IPS-20b (cell line): Measurements from ENCODE around the gene SLC37A1.
"Not testable (repeated sequence)": the region's sequence is repeated elsewhere in the genome, so short reads cannot be mapped to it uniquely, and the experiment has no call there.

ENCODE experiments used
- H3K27ac ChIP-seq: one replicate; pipeline ENCODE4 v1.5.1; 2013; ENCODE audit warnings: low read length
- H3K27me3 ChIP-seq: 2 replicates; pipeline ENCODE4 v1.6.1; 2013; ENCODE audit warnings: mild to moderate bottlenecking, low read length, inconsistent platforms; ENCODE audit not compliant: insufficient read depth
- H3K36me3 ChIP-seq: 2 replicates; pipeline ENCODE4 v1.6.1; 2013; ENCODE audit warnings: low read depth, mild to moderate bottlenecking, inconsistent platforms, low read length, moderate library complexity; ENCODE audit not compliant: insufficient read depth
- H3K4me1 ChIP-seq: 2 replicates; pipeline ENCODE4 v1.6.1; 2013; ENCODE audit warnings: mild to moderate bottlenecking, control low read depth, inconsistent platforms, low read length, moderate library complexity; ENCODE audit not compliant: insufficient read depth
- H3K4me3 ChIP-seq: 2 replicates; pipeline ENCODE4 v1.5.1; 2013; ENCODE audit warnings: mild to moderate bottlenecking, low read length, inconsistent platforms
- H3K9ac ChIP-seq: 2 replicates; pipeline ENCODE4 v1.6.1; 2013; ENCODE audit warnings: low read depth, mild to moderate bottlenecking, inconsistent platforms, low read length, moderate library complexity
- H3K9me3 ChIP-seq: 2 replicates; pipeline ENCODE4 v1.6.1; 2013; ENCODE audit warnings: mild to moderate bottlenecking, low read depth, low read length, inconsistent platforms; ENCODE audit not compliant: insufficient read depth

Gene SLC37A1

GRCh38 chr21:42614396-42614795, 100.7 kb downstream of the SLC37A1 start:
- Histone ChIP-seq H3K9me3 (no peaks in the 10 kb centered on the region), H3K9ac (no peak overlapping the region), H3K27me3 (peaks cover 4% of the 10 kb centered on the region), H3K27ac (no peak overlapping the region), H3K4me1 (no peaks in the 10 kb centered on the region), H3K36me3 (no peaks in the 10 kb centered on the region), H3K4me3 (no peak overlapping the region)

- Histone ChIP-seq H3K4me3 (no peak overlapping the region), H3K27ac (no peak overlapping the region)
Measured at GRCh38 chr21:42614811-42615351, 101.2 kb downstream of the SLC37A1 start.

GRCh38 chr21:42615377-42615776, 101.7 kb downstream of the SLC37A1 start:
- H3K4me1 ChIP-seq, H3K9me3 ChIP-seq, H3K27me3 ChIP-seq, H3K27ac ChIP-seq, H3K4me3 ChIP-seq, H3K36me3 ChIP-seq, H3K9ac ChIP-seq: not testable (repeated sequence)

More at GRCh38 chr21:42614811-42615351, 101.2 kb downstream of the SLC37A1 start:
- Histone ChIP-seq H3K27me3 (peaks cover 4% of the 10 kb centered on the region), H3K9me3 (no peaks in the 10 kb centered on the region), H3K4me1 (no peaks in the 10 kb centered on the region), H3K9ac (no peak overlapping the region), H3K36me3 (no peaks in the 10 kb centered on the region)

- no peaks in the 10 kb centered on the region for H3K36me3 ChIP-seq
- H3K4me3 ChIP-seq, result no peak overlapping the region
- no peak overlapping the region for H3K9ac ChIP-seq
- peaks cover 4% of the 10 kb centered on the region for H3K27me3 ChIP-seq
- no peaks in the 10 kb centered on the region for H3K4me1 ChIP-seq
- H3K9me3 ChIP-seq, result no peaks in the 10 kb centered on the region
- H3K27ac ChIP-seq, result no peak overlapping the region
Measured at GRCh38 chr21:42615924-42616323, 102.3 kb downstream of the SLC37A1 start.

- H3K27me3 ChIP-seq, result peaks cover 4% of the 10 kb centered on the region
- H3K9ac ChIP-seq, result no peak overlapping the region
- no peaks in the 10 kb centered on the region for H3K4me1 ChIP-seq
- no peak overlapping the region for H3K27ac ChIP-seq
- no peaks in the 10 kb centered on the region for H3K36me3 ChIP-seq
- H3K4me3 ChIP-seq, result no peak overlapping the region
- no peaks in the 10 kb centered on the region for H3K9me3 ChIP-seq
Measured at GRCh38 chr21:42616446-42616845, 102.8 kb downstream of the SLC37A1 start.

GRCh38 chr21:42616941-42617340, 103.3 kb downstream of the SLC37A1 start:
- Histone ChIP-seq H3K9ac (no peak overlapping the region), H3K4me1 (no peaks in the 10 kb centered on the region), H3K36me3 (no peaks in the 10 kb centered on the region), H3K4me3 (no peak overlapping the region), H3K27me3 (peaks cover 4% of the 10 kb centered on the region), H3K9me3 (no peaks in the 10 kb centered on the region), H3K27ac (no peak overlapping the region)

- Histone ChIP-seq H3K4me1 (no peaks in the 10 kb centered on the region), H3K36me3 (no peaks in the 10 kb centered on the region), H3K4me3 (no peak overlapping the region), H3K9ac (no peak overlapping the region), H3K27ac (no peak overlapping the region), H3K9me3 (no peaks in the 10 kb centered on the region), H3K27me3 (peaks cover 4% of the 10 kb centered on the region)
Measured at GRCh38 chr21:42617486-42617885, 103.8 kb downstream of the SLC37A1 start.

- peaks cover under 1% of the 10 kb centered on the region for H3K27me3 ChIP-seq
- no peaks in the 10 kb centered on the region for H3K36me3 ChIP-seq
- no peak overlapping the region for H3K9ac ChIP-seq
- no peak overlapping the region for H3K4me3 ChIP-seq
- H3K9me3 ChIP-seq, result no peaks in the 10 kb centered on the region
- no peak overlapping the region for H3K27ac ChIP-seq
- H3K4me1 ChIP-seq, result no peaks in the 10 kb centered on the region
Measured at GRCh38 chr21:42618707-42619102, 105.1 kb downstream of the SLC37A1 start.

GRCh38 chr21:42619166-42619565, 105.5 kb downstream of the SLC37A1 start:
- no peaks in the 10 kb centered on the region for H3K9me3 ChIP-seq
- no peaks in the 10 kb centered on the region for H3K36me3 ChIP-seq
- no peak overlapping the region for H3K27ac ChIP-seq
- H3K4me1 ChIP-seq, result no peaks in the 10 kb centered on the region
- no peak overlapping the region for H3K9ac ChIP-seq
- H3K27me3 ChIP-seq, result no peaks in the 10 kb centered on the region
- H3K4me3 ChIP-seq, result no peak overlapping the region

GRCh38 chr21:42619841-42620240, 106.2 kb downstream of the SLC37A1 start:
- Histone ChIP-seq H3K27me3 (no peaks in the 10 kb centered on the region), H3K4me1 (no peaks in the 10 kb centered on the region), H3K9me3 (no peaks in the 10 kb centered on the region), H3K9ac (no peak overlapping the region), H3K27ac (no peak overlapping the region), H3K36me3 (no peaks in the 10 kb centered on the region), H3K4me3 (no peak overlapping the region)

GRCh38 chr21:42621166-42621818, 107.6 kb downstream of the SLC37A1 start:
- no peak overlapping the region for H3K9ac ChIP-seq
- no peaks in the 10 kb centered on the region for H3K4me1 ChIP-seq
- H3K27ac ChIP-seq, result no peak overlapping the region
- no peak overlapping the region for H3K4me3 ChIP-seq
- peaks cover 4% of the 10 kb centered on the region; the same call in 1 of the 2 replicates for H3K27me3 ChIP-seq
- no peaks in the 10 kb centered on the region for H3K36me3 ChIP-seq
- H3K9me3 ChIP-seq, result no peaks in the 10 kb centered on the region

- Histone ChIP-seq H3K27ac (no peak overlapping the region), H3K4me1 (no peaks in the 10 kb centered on the region), H3K4me3 (no peak overlapping the region), H3K36me3 (no peaks in the 10 kb centered on the region), H3K9ac (no peak overlapping the region), H3K9me3 (no peaks in the 10 kb centered on the region), H3K27me3 (peaks cover 5% of the 10 kb centered on the region; the same call in 1 of the 2 replicates)
Measured at GRCh38 chr21:42621819-42622177, 108.1 kb downstream of the SLC37A1 start.
